A673 (cell line): ENCODE measurements around the gene SMARCD2.
"Not testable (repeated sequence)": the region's sequence is repeated elsewhere in the genome, so short reads cannot be mapped to it uniquely, and the experiment has no call there.

ENCODE experiments used
- CTCF ChIP-seq: fragments of 300-800, 200-600 bp; sonication (generic); conservative IDR thresholded peaks from 2 replicates; pipeline ENCODE4 v1.5.1; 2017; ENCODE audit warnings: low read depth, mild to moderate bottlenecking, antibody characterized with exemption, low read length, moderate library complexity, mixed read lengths
- EZH2 ChIP-seq: fragments of 200-600 bp; sonication (generic); IDR thresholded peaks from 2 replicates; pipeline ENCODE4 v1.6.1; 2017; ENCODE audit warnings: borderline replicate concordance, low read depth, mild to moderate bottlenecking, mixed read lengths, antibody characterized with exemption, low read length; ENCODE audit not compliant: poor library complexity, severe bottlenecking

- TF ChIP-seq CTCF, EZH2: not testable (repeated sequence)
Measured at GRCh38 chr17:63870292-63870665, 27.8 kb upstream of the SMARCD2 start.
